Measurements from ENCODE around the gene NXN.
"Not testable (repeated sequence)": the region's sequence is repeated elsewhere in the genome, so short reads cannot be mapped to it uniquely, and the experiment has no call there.

NXN gene

DNA sequence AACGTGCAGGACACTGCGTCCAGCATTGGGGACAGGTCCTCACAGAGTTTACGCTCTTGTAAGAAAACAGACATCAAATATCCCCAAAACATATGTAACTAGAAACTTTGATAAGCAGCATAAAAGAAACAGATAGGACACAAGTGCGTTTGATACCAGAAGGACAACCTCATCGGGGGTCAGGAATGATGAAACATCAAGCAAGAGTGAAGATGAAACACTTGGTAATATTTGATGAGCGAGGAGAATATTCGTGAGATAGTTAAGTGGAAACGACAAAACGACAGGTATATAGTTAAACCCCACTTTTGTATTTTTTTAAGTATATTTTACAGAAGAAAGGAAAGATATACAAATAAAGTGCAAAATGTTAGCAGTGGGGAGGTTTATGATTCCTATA, 55.9 kb downstream of the NXN start:
- DNase-seq (ENCODE audit: low read depth in 1 of 2, low spot score in 1 of 2) = no peak

DNA sequence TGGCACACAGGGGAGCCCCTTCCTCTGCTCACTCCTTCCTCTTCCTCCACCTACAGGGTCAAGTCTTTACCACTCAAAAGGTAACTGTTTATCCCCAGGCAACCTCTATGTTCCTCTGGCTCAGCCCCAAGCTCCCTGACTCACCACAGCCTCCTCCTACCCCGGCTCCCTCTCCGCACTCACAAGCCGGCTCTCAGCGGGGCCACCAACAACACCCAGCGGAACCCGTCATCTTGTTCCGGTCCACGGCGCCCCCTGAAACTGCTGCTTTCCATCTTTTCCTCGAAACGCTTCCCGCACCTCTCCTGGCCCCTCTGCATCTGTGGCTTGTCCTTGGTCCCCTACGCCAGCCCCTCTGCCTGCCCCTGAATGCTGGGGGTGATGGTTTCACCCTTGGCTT, 58.4 kb downstream of the NXN start:
- DNase-seq (ENCODE audit: low read depth in 1 of 2, low spot score in 1 of 2) = no peak

DNA sequence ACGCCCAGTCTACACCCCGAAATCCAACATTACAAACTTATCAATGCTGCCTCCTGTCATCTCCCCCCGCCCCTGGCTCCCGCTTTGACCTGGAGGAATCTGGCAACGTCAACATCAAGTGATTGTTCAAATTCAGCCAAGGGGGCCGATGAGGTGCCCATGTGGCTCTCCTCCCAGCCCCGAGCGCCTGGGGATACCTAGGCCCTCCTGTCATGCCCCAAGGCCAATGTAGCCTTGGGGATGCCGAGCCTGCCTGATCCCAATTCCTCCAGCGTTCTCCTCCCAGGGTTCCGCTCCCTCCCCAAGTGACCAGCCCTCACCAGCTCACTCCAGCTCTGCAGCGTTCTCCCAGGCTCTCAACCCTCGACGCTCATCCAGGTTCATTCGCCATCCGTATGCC, 59.4 kb downstream of the NXN start:
- no peak for DNase-seq (ENCODE audit: low read depth in 1 of 2, low spot score in 1 of 2)

DNA sequence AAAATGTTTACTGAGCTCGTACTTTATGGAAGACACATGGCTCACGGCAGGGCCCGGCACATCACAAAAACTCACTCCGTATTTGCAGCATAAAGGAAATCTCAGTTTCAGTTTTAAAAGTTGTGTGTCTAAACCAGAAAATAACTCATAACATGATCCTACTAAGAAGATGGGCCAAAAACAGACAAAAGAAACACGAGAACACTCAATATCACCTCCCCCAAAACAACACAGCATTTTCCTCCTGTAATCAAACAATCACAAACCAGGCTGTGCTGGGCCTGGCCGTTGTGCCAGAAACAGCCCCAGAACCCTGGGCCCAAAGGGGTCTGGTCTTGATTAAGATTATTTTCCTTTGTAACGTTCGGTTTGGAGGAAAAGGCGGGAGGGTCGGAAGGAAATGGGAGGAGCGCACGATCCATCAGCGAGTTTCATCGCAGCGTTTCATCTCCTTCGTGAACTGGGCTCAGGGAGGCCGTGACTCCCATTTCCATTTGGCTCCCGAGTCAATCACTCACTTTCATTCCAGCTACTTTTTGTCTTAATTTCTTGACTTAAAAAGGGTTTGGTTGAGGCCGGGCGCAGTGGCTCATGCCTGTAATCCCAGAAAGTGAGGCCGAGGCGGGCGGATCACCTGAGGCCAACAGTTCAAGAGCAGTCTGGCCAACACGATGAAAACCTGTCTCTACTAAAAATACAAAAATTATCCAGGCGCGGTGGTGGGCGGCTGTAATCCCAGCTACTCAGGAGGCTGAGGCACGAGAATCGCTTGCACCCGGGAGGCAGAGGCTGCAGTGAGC, 61.4 kb downstream of the NXN start:
- DNase-seq (ENCODE audit: low read depth in 1 of 2, low spot score in 1 of 2) = no peak

DNA sequence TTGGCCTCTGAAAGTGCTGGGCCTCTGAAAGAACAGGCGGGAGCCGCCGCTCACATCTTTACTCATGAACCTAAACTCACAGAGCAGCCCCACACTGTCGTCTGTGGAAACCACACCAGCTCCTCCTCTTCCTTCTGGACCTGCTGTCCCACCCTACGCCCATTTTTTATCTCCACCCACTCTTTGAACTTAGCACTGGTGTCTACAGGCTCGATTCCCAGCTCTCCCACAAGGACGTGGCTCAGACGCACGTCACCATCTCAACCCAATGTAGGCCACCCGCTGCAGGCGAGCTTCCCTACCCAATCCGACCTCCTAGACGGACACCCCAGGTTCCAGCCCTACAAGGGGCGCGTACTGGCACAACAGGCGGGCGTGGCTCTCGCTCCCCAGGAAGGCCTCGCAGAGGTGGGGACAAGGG, 62.2 kb downstream of the NXN start:
- DNase-seq (ENCODE audit: low read depth in 1 of 2, low spot score in 1 of 2) = no peak

DNA sequence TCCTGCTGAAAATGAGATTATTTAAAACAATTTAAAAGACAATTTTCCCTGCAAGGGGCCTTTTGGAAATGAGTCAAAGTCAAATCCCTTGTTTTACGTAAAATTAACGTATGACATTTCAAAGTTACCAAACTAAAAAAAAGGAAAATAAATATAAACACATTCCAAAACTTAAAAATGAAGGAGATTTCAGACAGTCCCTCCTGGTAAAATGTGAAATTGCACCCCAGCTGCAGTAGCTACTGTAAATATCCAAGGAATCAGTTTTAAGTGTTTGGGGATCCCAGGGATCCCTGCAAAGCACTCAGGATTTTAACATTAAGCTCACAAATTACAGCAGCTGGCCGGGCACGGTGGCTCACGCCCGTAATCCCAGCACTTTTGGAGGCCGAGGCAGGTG, 63.3 kb downstream of the NXN start:
- no peak for DNase-seq (ENCODE audit: low read depth in 1 of 2, low spot score in 1 of 2)

DNA sequence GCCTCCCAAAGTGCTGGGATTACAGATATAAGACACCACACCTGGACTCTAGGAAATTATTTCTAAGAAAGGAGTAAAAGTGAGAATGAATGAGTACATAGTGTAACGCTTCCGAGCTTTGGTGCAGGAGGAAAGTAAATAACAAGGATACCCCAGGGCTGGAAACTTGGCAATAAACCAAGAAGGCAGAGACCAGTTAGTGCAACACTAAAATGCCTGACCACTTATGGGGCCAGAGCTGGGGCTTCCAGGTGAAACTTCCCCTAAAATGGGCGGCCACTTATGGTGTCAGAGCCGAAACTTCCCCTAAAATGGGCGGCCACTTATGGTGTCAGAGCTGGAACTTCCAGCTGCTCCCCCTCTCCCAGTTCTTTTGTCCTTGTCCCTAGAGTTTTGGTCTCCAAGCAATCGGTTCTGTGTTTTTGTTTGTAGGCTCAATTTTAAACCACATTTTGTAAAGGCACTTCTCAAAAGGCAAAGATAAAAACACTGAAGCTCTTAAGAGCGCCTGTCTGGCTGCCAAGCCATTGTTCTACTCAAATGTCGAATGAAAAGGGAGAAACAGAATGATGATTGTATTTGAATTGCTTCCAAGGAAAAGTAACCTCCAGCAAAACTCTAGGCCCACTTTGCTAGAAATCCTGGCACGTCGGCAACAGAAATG, 63.9 kb downstream of the NXN start:
- DNase-seq (ENCODE audit: low read depth in 1 of 2, low spot score in 1 of 2) = no peak

DNA sequence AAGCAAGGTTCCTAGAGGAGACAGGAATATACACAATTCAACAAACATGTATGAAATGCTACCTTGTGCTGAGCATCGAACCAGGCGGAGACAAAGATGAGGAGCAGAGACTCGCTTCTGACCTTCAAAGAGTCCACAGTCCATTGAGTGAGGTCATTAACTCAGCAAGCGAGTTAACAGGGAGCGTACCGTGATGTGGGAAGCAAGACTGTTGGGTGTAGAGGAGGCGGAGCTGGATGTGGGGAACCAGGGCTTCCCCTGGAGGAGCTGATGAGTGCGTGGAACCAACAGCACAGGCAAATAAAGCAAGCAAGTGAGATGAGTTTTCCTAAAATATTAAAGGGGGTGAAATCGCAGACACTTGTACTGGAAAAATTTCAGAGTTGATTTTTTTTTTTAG, 65.0 kb downstream of the NXN start:
- no peak for DNase-seq (ENCODE audit: low read depth in 1 of 2, low spot score in 1 of 2)

DNA sequence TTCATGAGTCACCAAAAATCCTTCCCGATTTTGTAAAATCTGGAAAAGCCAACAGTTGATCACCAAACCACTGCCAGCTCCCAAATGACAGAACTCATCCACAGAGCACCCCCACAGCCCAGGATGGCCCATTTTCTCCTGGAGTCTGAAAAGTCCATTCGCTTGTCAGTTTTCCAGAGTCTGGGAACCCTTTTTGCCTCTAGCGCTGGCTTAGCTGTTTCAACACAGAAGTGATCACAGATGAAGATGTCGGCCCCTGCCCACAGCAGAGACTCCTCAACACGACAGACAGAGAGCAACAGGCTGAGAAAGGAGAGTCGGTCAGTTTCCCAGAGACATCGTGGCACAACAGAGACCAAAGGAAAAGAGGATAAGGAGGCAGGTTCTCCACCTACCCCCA, 66.4 kb downstream of the NXN start:
- DNase-seq (ENCODE audit: low read depth in 1 of 2, low spot score in 1 of 2) = no peak

DNA sequence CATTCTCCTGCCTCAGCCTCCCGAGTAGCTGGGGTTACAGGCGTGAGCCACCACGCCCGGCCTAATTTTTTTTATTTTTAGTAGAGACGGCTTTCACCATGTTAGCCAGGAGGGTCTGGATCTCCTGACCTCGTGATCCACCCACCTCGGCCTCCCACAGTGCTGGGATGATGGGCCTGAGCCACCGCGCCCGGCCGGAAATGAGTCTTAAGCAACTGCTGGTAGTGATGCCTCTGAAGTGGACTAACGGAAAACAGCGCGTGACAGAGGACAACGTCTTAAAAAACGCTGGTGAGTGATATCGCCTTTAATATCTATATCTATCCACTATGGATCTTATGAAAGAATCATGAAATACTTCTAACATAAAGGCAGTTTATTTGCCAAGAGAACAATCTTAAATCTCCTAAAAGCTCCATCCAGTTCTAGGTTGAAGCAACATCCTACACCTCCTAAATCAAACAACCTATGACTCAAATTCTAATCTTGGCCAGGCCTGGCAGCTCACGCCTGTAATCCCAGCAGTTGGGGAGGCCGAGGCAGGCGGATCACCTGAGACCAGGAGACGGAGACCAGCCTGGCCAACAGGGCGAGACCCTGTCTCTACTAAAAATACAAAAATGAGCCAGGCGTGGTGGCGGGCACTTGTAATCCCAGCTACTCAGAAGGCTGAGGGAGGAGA, 69.8 kb downstream of the NXN start:
- no peak for DNase-seq (ENCODE audit: low read depth in 1 of 2, low spot score in 1 of 2)

DNA sequence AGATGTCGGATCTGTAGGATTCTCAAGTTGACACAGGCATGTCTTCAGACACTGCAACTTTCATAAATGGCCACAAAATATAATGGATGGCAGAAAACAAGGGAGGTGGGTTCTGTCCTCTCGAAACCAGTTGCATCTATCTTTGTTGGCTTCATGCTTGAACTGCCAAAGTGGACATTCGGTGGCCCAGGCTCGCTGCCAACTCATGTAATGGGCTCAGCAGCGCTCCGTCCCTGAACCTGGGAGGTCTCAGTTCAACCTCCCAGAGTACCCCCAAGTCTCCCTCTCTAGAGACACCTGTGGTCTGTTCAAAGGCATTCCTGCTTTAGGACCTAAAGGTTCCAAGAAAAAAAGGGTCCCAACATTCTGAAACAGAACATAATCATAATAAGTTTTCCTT, 71.9 kb downstream of the NXN start:
- DNase-seq (ENCODE audit: low read depth in 1 of 2, low spot score in 1 of 2) = no peak

DNA sequence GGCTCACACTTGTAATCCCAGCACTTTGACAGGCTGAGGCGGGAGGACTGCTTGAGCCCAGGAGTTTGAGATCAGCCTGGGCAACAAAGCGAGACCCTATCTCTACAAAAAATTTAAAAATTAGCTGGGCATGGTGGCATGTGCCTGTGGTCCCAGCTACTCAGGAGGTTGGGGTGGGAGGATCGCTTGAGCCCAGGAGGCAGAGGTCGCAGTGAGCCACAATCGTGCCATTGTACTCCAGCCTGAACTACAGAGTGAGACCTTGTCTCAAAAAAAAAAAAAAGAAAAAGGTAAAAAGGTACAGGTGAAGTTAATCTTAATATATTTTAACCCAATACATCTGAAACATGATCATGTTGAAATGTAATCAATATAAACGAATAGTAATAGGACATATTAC, 73.9 kb downstream of the NXN start:
- DNase-seq (ENCODE audit: low read depth in 1 of 2, low spot score in 1 of 2) = not testable (repeated sequence)

DNA sequence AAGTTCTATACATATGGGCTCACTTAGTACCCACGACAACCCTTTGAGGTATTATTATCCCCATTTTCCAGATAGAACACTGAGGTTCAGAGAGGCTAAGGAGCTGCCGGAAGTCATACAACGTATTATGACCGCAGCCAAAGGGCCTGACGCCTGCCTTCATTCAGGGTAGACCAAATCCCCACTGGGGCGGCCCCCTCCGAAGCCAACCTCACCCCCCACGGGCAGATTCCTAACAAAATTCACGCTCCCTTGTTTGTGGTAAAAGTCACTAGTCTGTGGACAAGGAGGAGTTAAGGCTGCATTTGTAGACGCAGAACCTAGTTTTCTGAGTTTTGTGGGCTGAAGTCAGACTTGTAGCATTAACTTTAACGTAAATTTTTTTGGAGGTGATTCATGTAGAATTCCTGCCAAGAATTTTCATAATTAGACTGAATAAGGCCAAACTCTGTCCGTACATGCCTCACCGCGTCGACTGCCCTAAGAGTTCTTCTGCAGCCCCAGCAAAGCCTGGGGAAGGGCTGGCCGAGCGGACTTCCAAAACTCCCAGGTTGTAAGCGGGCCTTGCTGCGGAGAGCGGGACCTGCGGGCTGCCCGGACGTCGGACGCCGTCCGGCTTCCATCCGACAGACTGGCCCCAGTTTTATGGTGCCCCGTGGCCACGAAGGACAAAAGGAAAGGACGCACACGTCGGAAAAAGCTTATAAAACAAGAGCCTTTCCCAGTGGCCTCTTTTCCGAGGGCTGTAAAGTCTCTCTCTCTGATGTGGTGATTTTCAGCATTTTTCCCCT, 75.7 kb downstream of the NXN start:
- DNase-seq (ENCODE audit: low read depth in 1 of 2, low spot score in 1 of 2) = no peak

DNA sequence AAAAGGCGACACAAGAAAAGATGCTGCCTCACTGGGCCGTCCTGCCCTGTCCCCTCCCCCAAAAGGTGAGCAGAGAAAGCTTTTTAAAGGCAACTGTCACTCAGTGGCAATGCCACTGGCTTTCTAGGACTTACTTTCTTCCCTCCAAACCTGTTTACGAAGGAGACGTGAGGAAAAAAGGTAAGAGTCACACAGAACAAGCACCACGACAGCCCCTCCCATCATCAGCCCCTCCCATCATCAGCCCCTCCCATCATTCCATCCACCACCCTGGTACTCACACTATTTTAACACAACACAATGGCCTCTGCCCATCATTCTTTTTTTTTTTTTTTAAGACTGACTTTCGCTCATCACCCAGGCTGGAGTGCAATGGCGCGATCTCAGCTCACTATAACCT, 77.1 kb downstream of the NXN start:
- DNase-seq (ENCODE audit: low read depth in 1 of 2, low spot score in 1 of 2) = no peak

DNA sequence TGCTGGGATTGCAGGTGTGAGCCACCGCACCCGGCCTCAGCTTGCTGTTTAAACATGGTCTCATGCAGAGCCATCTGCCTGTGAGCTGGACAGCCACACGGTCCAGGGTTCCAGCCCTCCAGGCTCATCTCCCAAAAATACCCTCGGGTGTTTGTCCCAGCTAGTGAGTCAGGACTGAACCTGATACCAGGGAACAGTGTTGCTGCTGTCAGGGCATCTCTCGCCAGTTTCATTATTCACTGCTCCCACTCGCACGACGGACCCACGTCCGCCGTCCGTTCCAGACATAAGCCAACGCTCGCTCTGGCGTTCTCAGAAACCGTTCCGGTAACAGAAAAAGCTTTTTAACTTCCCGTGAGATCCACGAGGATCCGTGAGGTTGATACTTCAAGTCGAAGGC, 77.6 kb downstream of the NXN start:
- no peak for DNase-seq (ENCODE audit: low read depth in 1 of 2, low spot score in 1 of 2)

DNA sequence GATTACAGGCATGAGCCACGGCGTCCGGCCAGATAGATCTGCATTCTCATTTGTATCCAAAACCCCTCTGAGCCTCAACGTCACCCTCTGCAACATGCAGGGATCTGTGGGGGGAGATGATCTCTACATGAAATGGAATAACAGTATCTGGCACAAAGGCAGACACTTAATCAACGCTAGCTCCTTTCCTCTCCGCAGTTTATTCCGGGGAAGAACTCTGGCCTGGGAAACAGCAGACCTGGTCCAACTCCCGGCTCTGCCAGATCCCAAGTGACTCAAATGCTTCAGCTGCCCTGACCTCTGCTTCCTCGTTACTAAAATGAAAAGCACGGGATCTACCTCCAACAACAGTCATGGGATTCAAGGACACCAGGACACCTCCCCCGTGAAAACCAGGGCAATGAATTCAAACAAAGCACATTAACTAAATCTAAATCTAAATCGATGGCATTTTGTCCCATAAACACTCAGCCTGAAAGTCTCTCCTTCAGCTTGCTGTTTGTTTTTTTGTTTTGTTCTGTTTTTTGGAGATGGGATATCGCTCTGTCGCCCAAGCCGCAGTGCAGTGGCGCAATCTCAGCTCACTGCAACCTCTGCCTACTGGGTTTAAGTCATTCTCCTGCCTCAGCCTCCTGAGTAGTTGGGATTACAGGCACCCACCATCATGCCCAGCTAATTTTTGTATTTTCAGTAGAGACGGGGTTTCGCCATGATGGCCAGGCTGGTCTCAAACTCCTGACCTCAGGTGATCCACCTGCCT, 78.2 kb downstream of the NXN start:
- DNase-seq (ENCODE audit: low read depth in 1 of 2, low spot score in 1 of 2) = no peak

DNA sequence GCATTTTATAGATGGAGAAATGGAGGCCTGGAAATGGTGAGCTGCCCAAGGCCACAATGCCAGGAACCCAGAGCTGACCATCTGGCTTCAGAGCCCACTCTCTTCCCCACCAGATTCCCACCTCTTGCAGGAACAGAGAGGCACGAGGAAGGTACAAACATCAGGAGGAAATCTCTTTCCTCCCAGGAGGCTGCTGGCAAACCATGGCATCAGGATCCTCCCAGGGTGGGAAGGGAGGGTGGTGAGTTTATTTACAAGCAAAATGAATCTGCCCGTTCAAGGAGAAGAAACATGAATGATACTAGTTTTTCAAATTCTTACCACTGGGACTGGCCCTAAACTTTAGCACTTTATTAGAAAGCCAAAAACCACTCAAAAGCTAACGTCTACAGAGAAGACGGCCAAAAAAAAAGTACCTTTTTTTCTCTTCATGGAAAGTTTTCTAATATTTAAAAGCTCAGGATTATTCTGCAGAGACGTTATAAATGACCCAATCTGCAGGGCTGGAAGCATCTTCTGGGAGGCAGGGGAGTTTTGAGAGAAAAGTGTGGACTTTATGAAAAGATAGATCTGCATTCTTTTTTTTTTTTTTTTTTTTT, 79.1 kb downstream of the NXN start:
- no peak for DNase-seq (ENCODE audit: low read depth in 1 of 2, low spot score in 1 of 2)

DNA sequence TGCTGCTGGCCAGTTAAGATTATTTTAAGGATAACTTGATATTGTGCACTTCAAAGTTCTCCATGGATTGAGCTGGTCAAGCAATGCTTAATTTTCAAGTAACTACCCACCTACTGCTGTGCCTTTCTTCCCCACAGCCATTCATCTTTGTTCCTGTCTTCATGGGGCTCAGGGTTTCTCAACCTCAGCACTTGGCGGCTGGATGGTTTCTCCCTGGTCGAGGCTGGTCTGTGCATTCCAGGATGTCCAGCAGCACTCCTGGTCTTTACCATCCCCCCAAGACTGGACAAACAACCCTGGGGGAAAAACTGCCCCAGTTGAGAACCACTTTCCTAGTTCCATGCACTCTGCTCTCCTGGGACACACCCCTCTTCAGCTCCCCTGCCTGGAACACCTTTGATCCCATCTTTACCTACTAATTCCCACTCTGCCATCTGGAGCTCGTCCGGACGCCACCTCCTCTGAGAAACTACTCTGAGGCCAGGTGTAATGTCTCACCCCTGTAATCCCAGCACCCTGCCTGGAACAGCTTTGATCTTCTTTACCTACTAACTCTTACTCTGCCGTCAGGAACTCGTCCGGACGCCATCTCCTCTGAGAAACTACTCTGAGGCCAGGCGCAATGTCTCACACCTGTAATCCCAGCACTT, 81.5 kb downstream of the NXN start:
- no peak for DNase-seq (ENCODE audit: low read depth in 1 of 2, low spot score in 1 of 2)

DNA sequence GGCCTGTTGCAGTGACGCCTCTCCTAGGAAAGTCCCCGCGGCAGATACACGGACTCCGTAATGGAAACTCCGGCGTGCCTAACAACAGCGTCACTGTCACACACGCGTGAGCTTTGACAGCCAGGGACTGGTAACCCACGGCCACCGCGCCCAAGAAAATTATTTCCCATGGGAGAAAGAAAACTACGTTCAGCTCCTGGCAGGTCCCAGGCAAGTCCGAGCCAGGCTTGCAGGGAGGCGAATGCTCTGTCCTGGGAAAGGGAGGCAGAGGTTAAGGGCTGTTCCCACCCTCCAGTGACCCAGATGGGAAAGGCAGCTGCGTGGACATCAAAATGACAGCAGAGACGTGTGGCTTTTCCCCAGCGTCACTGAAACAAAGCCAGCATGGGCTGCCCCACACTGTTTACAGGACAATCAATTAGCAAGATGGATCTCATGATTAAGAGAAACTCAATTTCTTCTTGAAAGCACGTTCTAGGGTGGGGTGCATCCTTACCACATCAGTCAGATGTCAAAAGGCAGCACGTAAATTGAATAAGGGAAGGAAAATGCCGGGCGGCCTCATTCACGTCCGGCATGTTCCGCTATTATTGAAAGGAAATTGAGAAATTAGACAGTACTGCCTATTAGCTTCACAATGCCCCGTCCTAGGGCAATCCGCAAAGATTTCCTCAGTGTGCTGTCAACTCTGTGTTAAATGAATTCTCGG, 82.5 kb downstream of the NXN start:
- no peak for DNase-seq (ENCODE audit: low read depth in 1 of 2, low spot score in 1 of 2)
